ENCODE measurements around the gene ZNF394. TPM values are rescaled to one million over a fixed set of nuclear protein-coding genes. Genes with fewer than 3 reads are reported as not detected.
"Not testable (repeated sequence)": the region's sequence is repeated elsewhere in the genome, so short reads cannot be mapped to it uniquely, and the experiment has no call there.

ZNF394 gene
- total RNA-seq, 4 donors from 2014 or later = 24.5 to 48.7 (median 38.5) TPM

DNA sequence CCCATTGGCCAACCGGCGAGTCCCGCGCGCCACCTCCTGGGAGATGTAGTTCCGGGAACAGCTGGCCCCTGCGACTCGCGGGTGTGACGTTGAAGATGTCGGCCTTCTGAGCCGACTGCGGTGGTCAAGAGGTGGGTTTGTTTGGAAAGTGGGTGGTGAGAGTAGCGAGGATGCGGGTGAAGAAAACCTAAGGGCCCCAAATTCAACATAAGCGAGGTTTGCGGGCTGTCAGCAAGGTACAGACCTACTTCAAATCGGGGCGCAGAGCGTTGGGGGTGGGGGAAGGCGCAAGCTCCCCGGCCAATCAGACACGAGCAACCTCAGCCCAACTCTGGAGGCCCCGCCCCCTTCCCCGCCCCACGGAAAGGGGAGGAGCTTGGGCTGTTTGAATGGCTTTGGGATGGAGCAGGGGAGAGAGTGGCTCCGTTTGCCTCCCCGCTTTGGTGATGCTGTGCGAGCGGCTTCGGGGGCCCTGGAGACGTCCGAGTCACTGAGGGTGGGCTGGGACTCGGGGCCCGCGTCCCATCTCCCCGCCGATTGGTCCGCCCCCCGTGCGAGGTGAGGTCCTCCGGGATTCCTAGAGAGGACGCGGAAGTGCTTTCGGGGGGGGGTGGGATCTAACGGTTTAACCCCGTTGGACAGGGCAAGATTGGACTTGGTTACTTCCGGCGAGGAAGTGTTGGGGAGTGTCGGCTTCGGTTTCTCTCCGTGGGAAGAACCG, 4.7 kb upstream of the ZNF394 start, which contains the start of gene ZKSCAN5:
ZKSCAN5 (plus strand) TSS at position 60 of the 721 bp plus-strand sequence. CDS start 1,383 bp downstream, outside the sequence.
- TF ChIP-seq, protein P1, sequence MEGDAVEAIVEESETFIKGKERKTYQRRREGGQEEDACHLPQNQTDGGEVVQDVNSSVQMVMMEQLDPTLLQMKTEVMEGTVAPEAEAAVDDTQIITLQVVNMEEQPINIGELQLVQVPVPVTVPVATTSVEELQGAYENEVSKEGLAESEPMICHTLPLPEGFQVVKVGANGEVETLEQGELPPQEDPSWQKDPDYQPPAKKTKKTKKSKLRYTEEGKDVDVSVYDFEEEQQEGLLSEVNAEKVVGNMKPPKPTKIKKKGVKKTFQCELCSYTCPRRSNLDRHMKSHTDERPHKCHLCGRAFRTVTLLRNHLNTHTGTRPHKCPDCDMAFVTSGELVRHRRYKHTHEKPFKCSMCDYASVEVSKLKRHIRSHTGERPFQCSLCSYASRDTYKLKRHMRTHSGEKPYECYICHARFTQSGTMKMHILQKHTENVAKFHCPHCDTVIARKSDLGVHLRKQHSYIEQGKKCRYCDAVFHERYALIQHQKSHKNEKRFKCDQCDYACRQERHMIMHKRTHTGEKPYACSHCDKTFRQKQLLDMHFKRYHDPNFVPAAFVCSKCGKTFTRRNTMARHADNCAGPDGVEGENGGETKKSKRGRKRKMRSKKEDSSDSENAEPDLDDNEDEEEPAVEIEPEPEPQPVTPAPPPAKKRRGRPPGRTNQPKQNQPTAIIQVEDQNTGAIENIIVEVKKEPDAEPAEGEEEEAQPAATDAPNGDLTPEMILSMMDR (IDR thresholded peaks at IDR 0.05) = peak in 1 of 5 experiments; percentile 13
- peak; percentile 71 to 90 (median 88) for TF ChIP-seq POLR2AphosphoS5 (IDR thresholded peaks at IDR 0.05)
- no peak for TF ChIP-seq EP300 (IDR thresholded peaks at IDR 0.05; ENCODE audit: low read depth)
- TF ChIP-seq POLR2A (IDR thresholded peaks at IDR 0.05) = peak; percentile 81
- Histone ChIP-seq H3K36me3 (no peaks in the 10 kb centered on the region), H3K27me3 (no peaks in the 10 kb centered on the region), H3K9me3 (no peaks in the 10 kb centered on the region), H3K4me3 (peak within 1 kb of the TSS; percentile 59 to 88 (median 78)), H3K4me1 (peaks cover 11 to 37% (median 29%) of the 10 kb centered on the region in 4 donors), H3K27ac (peak within 1 kb of the TSS; percentile 89 to 98 (median 90))
- in situ Hi-C loops (cut with MboI; ENCODE audit: low pct_ligation_motif_present in 1 of 4, low pct_unique_long_range_greater_than_20kb in 1 of 4, low sequenced_read_pairs in 3 of 4) (loop anchor here in 1 of 4 donors (10.0 kb wide), 1 partner anchor 50 kb away; the partner anchor contains the start of genes FAM200A and ZNF655), intact Hi-C loops (cut with DNase I; ENCODE audit: low total_unique reads) (no loop called here)
- 0% methylated on average over 2 to 53 of the region's 53 CpGs for WGBS, 2 donors (ENCODE audit: low coverage in 1 of 2)
- peak; percentile 99 for DNase-seq

DNA sequence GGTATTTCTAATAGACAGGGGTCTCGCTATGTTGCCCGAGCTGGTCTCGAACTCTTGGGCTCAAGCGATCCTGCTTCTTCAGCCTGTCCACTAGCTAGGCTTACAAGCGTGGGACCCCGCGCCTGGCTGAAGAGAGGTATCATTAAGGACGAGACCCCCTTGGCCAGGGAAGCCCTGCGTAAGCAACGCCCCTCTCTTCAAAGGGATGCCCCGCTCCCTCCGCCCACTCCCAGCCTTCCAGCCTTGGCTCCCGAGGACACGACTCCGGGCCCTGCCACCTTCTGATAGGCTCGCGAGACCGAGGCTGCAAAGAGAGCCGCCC, 4.2 kb upstream of the ZNF394 start:
- H3K27ac ChIP-seq = peak overlapping the region; percentile 89 to 98 (median 90)
- in situ Hi-C loops (cut with MboI; ENCODE audit: low pct_ligation_motif_present in 1 of 4, low pct_unique_long_range_greater_than_20kb in 1 of 4, low sequenced_read_pairs in 3 of 4) (loop anchor here in 1 of 4 donors (10.0 kb wide), 1 partner anchor 51 kb away; the partner anchor contains the start of genes FAM200A and ZNF655), intact Hi-C loops (cut with DNase I; ENCODE audit: low total_unique reads) (no loop called here)
- no peaks in the 10 kb centered on the region for H3K36me3 ChIP-seq
- H3K27me3 ChIP-seq = no peaks in the 10 kb centered on the region
- DNase-seq = no peak
- 9% methylated on average over 18 of the region's 19 CpGs; no CpG with 5 or more reads in 1 of the 2 donors for WGBS, 2 donors (ENCODE audit: low coverage in 1 of 2)
- H3K4me1 ChIP-seq = peaks cover 11 to 37% (median 29%) of the 10 kb centered on the region in 4 donors
- TF ChIP-seq POLR2A (IDR thresholded peaks at IDR 0.05) (peak; percentile 8), EP300 (IDR thresholded peaks at IDR 0.05; ENCODE audit: low read depth) (no peak)
- H3K9me3 ChIP-seq = no peaks in the 10 kb centered on the region
- H3K4me3 ChIP-seq = peak overlapping the region; percentile 59 to 88 (median 78)

DNA sequence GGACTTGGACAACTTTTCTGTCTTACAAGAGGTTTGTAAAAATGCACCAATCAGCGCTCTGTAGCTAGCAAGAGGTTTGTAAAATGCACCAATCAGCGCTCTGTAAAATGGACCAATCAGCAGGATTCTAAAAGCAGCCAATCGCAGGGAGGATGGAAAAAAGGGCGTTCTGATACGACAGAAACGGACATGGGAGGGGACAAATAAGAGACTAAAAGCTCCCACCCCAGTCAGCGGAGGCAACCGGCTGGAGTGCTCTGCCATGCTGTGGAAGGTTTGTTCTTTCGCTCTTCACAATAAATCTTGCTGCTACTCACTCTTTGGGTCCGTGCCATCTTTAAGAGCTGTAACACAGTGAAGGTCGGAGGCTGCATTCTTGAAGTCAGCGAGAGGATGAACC, 1.2 kb upstream of the ZNF394 start:
- H3K27ac ChIP-seq = peak overlapping the region in 3 of 4 donors; percentile 96 to 98 (median 97)

DNA sequence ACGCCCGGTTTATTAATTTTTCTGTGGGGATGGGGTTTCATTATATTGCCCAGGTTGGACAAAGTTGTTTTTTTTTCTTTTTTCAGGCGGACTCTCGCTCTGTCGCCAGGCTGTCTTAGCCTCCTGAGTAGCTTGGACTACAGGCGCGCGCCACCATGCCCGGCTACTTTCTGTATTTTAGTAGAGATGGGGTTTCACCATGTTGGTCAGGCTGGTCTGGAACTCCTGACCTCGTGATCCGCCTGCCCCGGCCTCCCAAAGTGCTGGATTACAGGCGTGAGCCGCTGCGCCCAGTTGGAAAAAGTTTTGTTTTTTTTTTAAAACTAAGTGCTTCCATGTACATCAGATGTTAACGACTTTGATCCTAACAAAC, 542 bp upstream of the ZNF394 start:
- 36 to 56% methylated on average over 7 to 16 of the region's 16 CpGs for WGBS, 2 donors (ENCODE audit: low coverage in 1 of 2)
- intact Hi-C loops (cut with DNase I; ENCODE audit: low total_unique reads) = no loop called here
- DNase-seq = no peak

More for the DNA sequence above, 1.2 kb upstream of the ZNF394 start:
- H3K9me3 ChIP-seq; H3K27me3 ChIP-seq; H3K4me3 ChIP-seq; intact Hi-C loops (cut with DNase I; ENCODE audit: low total_unique reads); DNase-seq; H3K36me3 ChIP-seq: not testable (repeated sequence)
- 94 to 95% methylated on average over 8 to 12 of the region's 12 CpGs for WGBS, 2 donors (ENCODE audit: low coverage in 1 of 2)
- H3K4me1 ChIP-seq = peaks cover 5 to 40% (median 35%) of the 10 kb centered on the region in 4 donors
- in situ Hi-C loops (cut with MboI; ENCODE audit: low pct_ligation_motif_present in 1 of 4, low pct_unique_long_range_greater_than_20kb in 1 of 4, low sequenced_read_pairs in 3 of 4) = loop anchor here in 1 of 4 donors (10.0 kb wide), 1 partner anchor 54 kb away; the partner anchor contains the start of genes FAM200A and ZNF655

More for the DNA sequence above, 542 bp upstream of the ZNF394 start:
- H3K27ac ChIP-seq = peak overlapping the region; percentile 93 to 98 (median 96)
- H3K27me3 ChIP-seq = no peaks in the 10 kb centered on the region
- peak overlapping the region; percentile 63 to 83 (median 65) for H3K4me3 ChIP-seq
- no peak for TF ChIP-seq POLR2AphosphoS5 (IDR thresholded peaks at IDR 0.05)
- TF ChIP-seq EP300 (IDR thresholded peaks at IDR 0.05; ENCODE audit: low read depth) = no peak
- TF ChIP-seq, protein P1 (IDR thresholded peaks at IDR 0.05) = no peak
- no peak for TF ChIP-seq POLR2A (IDR thresholded peaks at IDR 0.05)
- in situ Hi-C loops (cut with MboI; ENCODE audit: low pct_ligation_motif_present in 1 of 4, low pct_unique_long_range_greater_than_20kb in 1 of 4, low sequenced_read_pairs in 3 of 4) = loop anchor here in 1 of 4 donors (10.0 kb wide), 1 partner anchor 54 kb away; the partner anchor contains the start of genes FAM200A and ZNF655
- no peaks in the 10 kb centered on the region for H3K9me3 ChIP-seq
- H3K36me3 ChIP-seq = peaks cover 0 to 9% (median 1%) of the 10 kb centered on the region in 4 donors
- peaks cover 3 to 33% (median 29%) of the 10 kb centered on the region in 4 donors for H3K4me1 ChIP-seq
